B cell (primary cell): Measurements from ENCODE around the gene ACOX3. TPM values are rescaled to one million over a fixed set of nuclear protein-coding genes. Genes with fewer than 3 reads are reported as not detected.

ENCODE experiments used
- ATAC-seq: fragments of 200-7000 bp; cut with Tn5 transposase; one replicate; pipeline ENCODE4 v1.10.0; 2021; ENCODE audit warnings: low read depth, mild to moderate bottlenecking, moderate number of reproducible peaks, moderate library complexity
- CTCF ChIA-PET: fragments of 350-600 bp; sonication (Branson Sonifier 250); formaldehyde crosslinking; loops from one replicate; lab custom pipeline; 2021; ENCODE audit warnings: antibody characterized with exemption, inconsistent platforms; lab: Charles Lee
- POLR2A ChIA-PET: fragments of 350-600 bp; sonication (Branson Sonifier 250); formaldehyde crosslinking; loops from one replicate; lab custom pipeline; 2021; ENCODE audit warnings: antibody characterized with exemption; lab: Charles Lee
- DNase-seq: peaks from one replicate; pipeline ENCODE4 v3.0.0; 2013
- H2AFZ ChIP-seq: 2 replicates; pipeline ENCODE4 v1.6.1; 2012; ENCODE audit warnings: mild to moderate bottlenecking, low read depth, low read length; ENCODE audit not compliant: insufficient read depth, poor library complexity, severe bottlenecking
- H3K27ac ChIP-seq, 2 donors: 1 replicate in 1 of 2; 2 replicates in 1 of 2; pipeline ENCODE4 v1.5.1; 2012 to 2013; ENCODE audit warnings: low read length in 2 of 2, mild to moderate bottlenecking in 2 of 2, moderate library complexity in 1 of 2
- H3K27me3 ChIP-seq, 4 experiments: fragments of 200-600 bp in 1 of 4; sonication (generic) in 1 of 4; replicated peaks in 1 of 4; 1 replicate in 2 of 4; 2 replicates in 2 of 4; pipeline versions ENCODE4 v1.6.1 to v1.7.0; 2013 to 2016; ENCODE audit warnings: low read length in 3 of 4, mild to moderate bottlenecking in 2 of 4, mixed read lengths in 1 of 4, moderate library complexity in 1 of 4; ENCODE audit not compliant: insufficient read depth in 4 of 4, control insufficient read depth in 3 of 4; ENCODE audit errors: control extremely low read depth in 1 of 4
- H3K36me3 ChIP-seq, 2 experiments: replicated peaks in 1 of 2; 1 replicate in 1 of 2; 2 replicates in 1 of 2; pipeline versions ENCODE4 v1.6.1 to v1.7.1; 2013; ENCODE audit warnings: low read length in 1 of 2; ENCODE audit not compliant: insufficient read depth in 2 of 2, control insufficient read depth in 1 of 2; ENCODE audit errors: control extremely low read depth in 1 of 2, extremely low read depth in 1 of 2
- H3K4me1 ChIP-seq, 2 donors: fragments of 200-600 bp in 1 of 2; sonication (generic) in 1 of 2; 1 replicate in 1 of 2; 2 replicates in 1 of 2; pipeline versions ENCODE4 v1.5.1 to v1.6.1; 2013 to 2017; ENCODE audit warnings: low read length in 2 of 2; ENCODE audit not compliant: control insufficient read depth in 2 of 2, insufficient read depth in 2 of 2
- H3K4me2 ChIP-seq: replicated peaks from 2 replicates; pipeline ENCODE3; 2012; ENCODE audit warnings: mild to moderate bottlenecking, low read depth, low read length; ENCODE audit not compliant: poor library complexity, severe bottlenecking
- H3K4me3 ChIP-seq, 5 experiments: fragments of 200-600 bp in 1 of 5; sonication (generic) in 1 of 5; 1 replicate in 3 of 5; 2 replicates in 2 of 5; pipeline versions ENCODE4 v1.5.1 to v1.7.0; 2011 to 2016; ENCODE audit warnings: low read length in 4 of 5, mild to moderate bottlenecking in 4 of 5, low read depth in 2 of 5, control low read depth in 1 of 5, moderate library complexity in 1 of 5; ENCODE audit not compliant: insufficient read depth in 1 of 5; ENCODE audit errors: control extremely low read depth in 1 of 5, extremely low read depth in 1 of 5
- H3K79me2 ChIP-seq: fragments of 200-600 bp; sonication (generic); one replicate; pipeline ENCODE4 v1.6.0; 2016; ENCODE audit warnings: low read length; ENCODE audit not compliant: control insufficient read depth, insufficient read depth
- H3K9ac ChIP-seq: fragments of 200-600 bp; sonication (generic); 2 replicates; pipeline ENCODE4 v1.6.1; 2017; ENCODE audit warnings: mild to moderate bottlenecking, low read length, moderate library complexity
- H3K9me3 ChIP-seq, 3 donors: one replicate each; pipeline versions ENCODE4 v1.6.1 to v1.7.1; 2013; ENCODE audit warnings: low read length in 2 of 3; ENCODE audit not compliant: control insufficient read depth in 2 of 3, insufficient read depth in 1 of 3; ENCODE audit errors: control extremely low read depth in 1 of 3
- H4K20me1 ChIP-seq: 2 replicates; pipeline ENCODE4 v1.6.0; 2012; ENCODE audit warnings: mild to moderate bottlenecking, low read length; ENCODE audit not compliant: insufficient read depth, control insufficient read depth, poor library complexity, severe bottlenecking
- H3K27ac Mint-ChIP-seq: one replicate; pipeline ENCODE4 v1.8.0; 2021; ENCODE audit warnings: mixed read lengths
- H3K27me3 Mint-ChIP-seq: one replicate; pipeline ENCODE4 v1.8.0; 2021; ENCODE audit warnings: mixed read lengths
- H3K4me1 Mint-ChIP-seq: one replicate; pipeline ENCODE4 v1.8.0; 2021; ENCODE audit warnings: mixed read lengths
- H3K4me3 Mint-ChIP-seq: one replicate; pipeline ENCODE4 v1.8.0; 2021; ENCODE audit warnings: mixed read lengths
- H3K9me3 Mint-ChIP-seq: one replicate; pipeline ENCODE4 v1.8.0; 2022; ENCODE audit warnings: mixed read lengths; ENCODE audit not compliant: insufficient read depth
- CTCF ChIP-seq: fragments of 200-600 bp; IDR thresholded peaks from one replicate; pipeline ENCODE4 v1.8.0; 2022; ENCODE audit warnings: antibody characterized with exemption, mild to moderate bottlenecking
- EZH2 ChIP-seq: IDR thresholded peaks from 2 replicates; pipeline ENCODE4 v1.6.1; 2012; ENCODE audit warnings: borderline replicate concordance, low read depth, mild to moderate bottlenecking, moderate library complexity, low read length; ENCODE audit not compliant: insufficient read depth, poor library complexity, severe bottlenecking
- WGBS: methylation state at CpG from one replicate; pipeline ENCODE4 v1.1.5; 2013; ENCODE audit warnings: missing lambda C conversion rate; ENCODE audit not compliant: insufficient coverage; 5-methylcytosine and 5-hydroxymethylcytosine counted together
- intact Hi-C: fragments of 100-400 bp; cut with micrococcal nuclease; formaldehyde crosslinking; loops from one replicate; pipeline ENCODE4 v1.10.0; 2022
- polyA plus RNA-seq: library from polyadenylated mRNA; depleted of rRNA; stranded (reverse); fragments of >200 nt; gene quantifications from 2 replicates; pipeline ENCODE4 v1.2.3, GENCODE V29; 2012
- total RNA-seq, 2 donors: library from RNA; stranded (reverse); fragments of 120-200 nt in 1 of 2; gene quantifications; 1 replicate in 1 of 2; 2 replicates in 1 of 2; pipeline versions ENCODE4 v1.2.3 to v1.2.4, GENCODE V29; 2013 to 2022

The ACOX3 gene
- total and polyA plus RNA-seq, 2 donors (not counting 1 experiment from before 2014, with no cell fraction given) = 4.6 to 23.1 TPM

GRCh38 chr4:8384397-8385060, 56.0 kb downstream of the ACOX3 start:
- Mint-ChIP-seq H3K4me1 (no peaks in the 10 kb centered on the region), H3K27me3 (no peaks in the 10 kb centered on the region), H3K4me3 (no peak overlapping the region), H3K9me3 (no peaks in the 10 kb centered on the region), H3K27ac (no peak overlapping the region)
- Histone ChIP-seq H3K36me3 (peaks cover 0 to 22% of the 10 kb centered on the region in 2 experiments), H3K27me3 (no peaks in the 10 kb centered on the region), H3K9me3 (no peaks in the 10 kb centered on the region), H4K20me1 (no peaks in the 10 kb centered on the region), H3K79me2 (no peaks in the 10 kb centered on the region), H3K4me3 (no peak overlapping the region), H2AFZ (no peak overlapping the region), H3K27ac (no peak overlapping the region), H3K4me1 (no peaks in the 10 kb centered on the region), H3K4me2 (no peak overlapping the region), H3K9ac (no peak overlapping the region)
- no peak for DNase-seq
- intact Hi-C loops = no loop called here
- ChIA-PET CTCF (no interaction called here), POLR2A (no interaction called here)
- TF ChIP-seq CTCF = no peak
- TF ChIP-seq EZH2 = no peak
- ATAC-seq = no peak
- WGBS = 95% methylated on average over 26 of the region's 26 CpGs

GRCh38 chr4:8383451-8384160, 56.9 kb downstream of the ACOX3 start:
- intact Hi-C loops = no loop called here
- H3K27ac Mint-ChIP-seq = no peak overlapping the region
- H3K79me2 ChIP-seq = no peaks in the 10 kb centered on the region
- no peaks in the 10 kb centered on the region for H3K4me1 Mint-ChIP-seq
- no peaks in the 10 kb centered on the region for H3K9me3 ChIP-seq
- no peak overlapping the region for H3K27ac ChIP-seq
- no peak overlapping the region for H2AFZ ChIP-seq
- H3K27me3 Mint-ChIP-seq = no peaks in the 10 kb centered on the region
- ChIA-PET POLR2A (no interaction called here), CTCF (no interaction called here)
- no peaks in the 10 kb centered on the region for H3K9me3 Mint-ChIP-seq
- WGBS = 92% methylated on average over 16 of the region's 19 CpGs
- H3K27me3 ChIP-seq = no peaks in the 10 kb centered on the region
- H3K4me1 ChIP-seq = no peaks in the 10 kb centered on the region
- H4K20me1 ChIP-seq = no peaks in the 10 kb centered on the region
- no peak for ATAC-seq
- H3K36me3 ChIP-seq = peaks cover 0 to 14% of the 10 kb centered on the region in 2 experiments
- TF ChIP-seq CTCF = no peak
- TF ChIP-seq EZH2 = no peak
- no peak overlapping the region for H3K9ac ChIP-seq
- no peak overlapping the region for H3K4me3 ChIP-seq
- DNase-seq = no peak
- H3K4me3 Mint-ChIP-seq = no peak overlapping the region
- H3K4me2 ChIP-seq = no peak overlapping the region
